Suprapubic skin (tissue), 4 donors: ENCODE results near the gene LSM14A. TPM values are rescaled to one million over a fixed set of nuclear protein-coding genes. Genes with fewer than 3 reads are reported as not detected.
"Not testable (repeated sequence)": the region's sequence is repeated elsewhere in the genome, so short reads cannot be mapped to it uniquely, and the experiment has no call there.

Experiments
- DNase-seq, 2 donors: peaks; one replicate each; pipeline ENCODE4 v3.0.0-alpha.2; 2019; ENCODE audit warnings: low spot score in 2 of 2
- H3K27ac ChIP-seq: fragments of 200-600 bp; sonication (generic); one replicate; pipeline ENCODE4 v1.5.1; 2019
- H3K27me3 ChIP-seq: fragments of 200-600 bp; sonication (generic); one replicate; pipeline ENCODE4 v1.5.1; 2019
- H3K36me3 ChIP-seq: fragments of 200-600 bp; sonication (generic); one replicate; pipeline ENCODE4 v1.5.1; 2019
- H3K4me1 ChIP-seq: fragments of 200-600 bp; sonication (generic); one replicate; pipeline ENCODE4 v1.5.1; 2019
- H3K4me3 ChIP-seq: fragments of 200-600 bp; sonication (generic); one replicate; pipeline ENCODE4 v1.5.1; 2019; ENCODE audit warnings: mild to moderate bottlenecking
- H3K9me3 ChIP-seq: fragments of 200-600 bp; sonication (generic); one replicate; pipeline ENCODE4 v1.5.1; 2019
- CTCF ChIP-seq, 2 donors: fragments of 200-600 bp in 1 of 2; fragments of 450-650 bp in 1 of 2; sonication (generic) in 1 of 2; IDR thresholded peaks; one replicate each; pipeline ENCODE4 v1.5.1; 2016 to 2019; ENCODE audit warnings: antibody characterized with exemption in 2 of 2, mild to moderate bottlenecking in 1 of 2, moderate library complexity in 1 of 2
- EP300 ChIP-seq: sonication (generic); formaldehyde crosslinking; IDR thresholded peaks from one replicate; pipeline ENCODE4 v1.6.1; 2017; ENCODE audit warnings: antibody characterized with exemption
- POLR2A ChIP-seq, 2 donors: fragments of 450-650 bp; IDR thresholded peaks; one replicate each; pipeline ENCODE4 v1.6.1; 2017; ENCODE audit warnings: antibody characterized with exemption in 2 of 2, mild to moderate bottlenecking in 2 of 2, moderate library complexity in 2 of 2
- POLR2AphosphoS5 ChIP-seq, 3 donors: sonication (generic); formaldehyde crosslinking; IDR thresholded peaks; one replicate each; pipeline ENCODE4 v1.6.1; 2017; ENCODE audit warnings: antibody characterized with exemption in 3 of 3
- WGBS: methylation state at CpG from one replicate; pipeline ENCODE4 v1.1.5; 2018; 5-methylcytosine and 5-hydroxymethylcytosine counted together
- total RNA-seq, 4 donors: library from RNA; depleted of rRNA; stranded (reverse); fragments of >200 nt; gene quantifications; one replicate each; pipeline ENCODE4 v1.1.0, GENCODE V29; 2016

LSM14A gene
- total RNA-seq, 4 donors from 2014 or later, result 107 to 156 (median 116) TPM

- DNase-seq, result no peak
- H3K27me3 ChIP-seq, result no peaks in the 10 kb centered on the region
- no peak overlapping the region for H3K4me3 ChIP-seq
- H3K9me3 ChIP-seq, result no peaks in the 10 kb centered on the region
- no peaks in the 10 kb centered on the region for H3K36me3 ChIP-seq
- no peak overlapping the region for H3K27ac ChIP-seq
- 86% methylated on average over 3 of the region's 4 CpGs for WGBS
- no peak for TF ChIP-seq POLR2A (IDR thresholded peaks at IDR 0.05)
- no peak for TF ChIP-seq EP300
- no peak for TF ChIP-seq CTCF (IDR thresholded peaks at IDR 0.05)
- TF ChIP-seq POLR2AphosphoS5 (IDR thresholded peaks at IDR 0.05), result no peak
- H3K4me1 ChIP-seq, result peaks cover 12% of the 10 kb centered on the region
Measured at GRCh38 chr19:34248941-34249340, 76.6 kb downstream of the LSM14A start.

GRCh38 chr19:34253167-34253566 lies 80.9 kb downstream of the LSM14A start:
- not testable (repeated sequence) for H3K27ac ChIP-seq, H3K36me3 ChIP-seq, H3K9me3 ChIP-seq, H3K27me3 ChIP-seq, H3K4me3 ChIP-seq, DNase-seq
- peaks cover 25% of the 10 kb centered on the region for H3K4me1 ChIP-seq
- WGBS, result 95% methylated on average over 14 of the region's 14 CpGs

GRCh38 chr19:34253681-34254045 lies 81.4 kb downstream of the LSM14A start:
- H3K27me3 ChIP-seq, DNase-seq, H3K36me3 ChIP-seq, H3K27ac ChIP-seq, H3K9me3 ChIP-seq: not testable (repeated sequence)
- 57% methylated on average over 17 of the region's 17 CpGs for WGBS
- peaks cover 25% of the 10 kb centered on the region for H3K4me1 ChIP-seq
- H3K4me3 ChIP-seq, result peak overlapping the region; percentile 97

- no peak for TF ChIP-seq EP300
- no peak for TF ChIP-seq CTCF (IDR thresholded peaks at IDR 0.05)
- TF ChIP-seq POLR2AphosphoS5 (IDR thresholded peaks at IDR 0.05), result peak in 2 of 3 donors; percentile 22 to 37
- TF ChIP-seq POLR2A (IDR thresholded peaks at IDR 0.05), result peak in 1 of 2 donors; percentile 47
- H3K4me1 ChIP-seq, result peaks cover 25% of the 10 kb centered on the region
- peak within 1 kb of the TSS; percentile 97 for H3K4me3 ChIP-seq
- no peaks in the 10 kb centered on the region for H3K9me3 ChIP-seq
- H3K27me3 ChIP-seq, result no peaks in the 10 kb centered on the region
- peak; percentile 90 to 91 for DNase-seq
- 0% methylated on average over 7 of the region's 56 CpGs for WGBS
- peak within 1 kb of the TSS; percentile 89 for H3K27ac ChIP-seq
- H3K36me3 ChIP-seq, result no peaks in the 10 kb centered on the region
Measured at GRCh38 chr19:34254046-34254697, 81.9 kb downstream of the LSM14A start, which contains the start of gene GARRE1. GARRE1 (plus strand) TSS chr19:34254554; CDS start chr19:34300474, 45,920 bp downstream.

GRCh38 chr19:34254698-34255432 lies 82.6 kb downstream of the LSM14A start:
- no peak for DNase-seq
- Histone ChIP-seq H3K27me3 (no peaks in the 10 kb centered on the region), H3K4me1 (peaks cover 25% of the 10 kb centered on the region), H3K27ac (peak overlapping the region; percentile 89), H3K9me3 (no peaks in the 10 kb centered on the region), H3K36me3 (no peaks in the 10 kb centered on the region), H3K4me3 (peak overlapping the region; percentile 97)
- WGBS, result 1% methylated on average over 18 of the region's 88 CpGs
- TF ChIP-seq EP300, result no peak
- TF ChIP-seq POLR2A (IDR thresholded peaks at IDR 0.05), result no peak
- no peak for TF ChIP-seq POLR2AphosphoS5 (IDR thresholded peaks at IDR 0.05)
- TF ChIP-seq CTCF (IDR thresholded peaks at IDR 0.05), result no peak

- no peak for DNase-seq
- Histone ChIP-seq H3K4me1 (peaks cover 25% of the 10 kb centered on the region), H3K4me3 (peak overlapping the region; percentile 97), H3K27me3 (no peaks in the 10 kb centered on the region), H3K36me3 (no peaks in the 10 kb centered on the region), H3K27ac (peak overlapping the region; percentile 89), H3K9me3 (no peaks in the 10 kb centered on the region)
- TF ChIP-seq EP300, result no peak
- 49% methylated on average over 9 of the region's 9 CpGs for WGBS
Measured at GRCh38 chr19:34255546-34255945, 83.2 kb downstream of the LSM14A start.
